Astrocyte (in vitro differentiated cells and primary cell): ENCODE results near the gene TEPSIN. TPM values are rescaled to one million over a fixed set of nuclear protein-coding genes. Genes with fewer than 3 reads are reported as not detected.

Source experiments
- DNase-seq: peaks from one replicate; pipeline ENCODE4 v3.0.0-alpha.2; 2010; ENCODE audit warnings: low read depth
- FAIRE-seq: peaks from 2 replicates; lab custom pipeline; 2011; peaks lifted over from hg19 to GRCh38; lab: Jason Lieb, UNC
- H2AFZ ChIP-seq: 2 replicates; pipeline ENCODE4 v1.6.0; 2012; ENCODE audit warnings: low read depth, low read length, inconsistent platforms
- H3K27ac ChIP-seq: 2 replicates; pipeline ENCODE4 v1.5.1; 2011; ENCODE audit warnings: low read depth, low read length, inconsistent platforms
- H3K27me3 ChIP-seq: 2 replicates; pipeline ENCODE4 v1.6.0; 2011; ENCODE audit warnings: low read length, inconsistent platforms; ENCODE audit not compliant: insufficient read depth
- H3K36me3 ChIP-seq: 2 replicates; pipeline ENCODE4 v1.5.1; 2011; ENCODE audit warnings: low read length, inconsistent platforms; ENCODE audit not compliant: insufficient read depth
- H3K4me1 ChIP-seq: 2 replicates; pipeline ENCODE4 v1.5.1; 2011; ENCODE audit warnings: low read length, inconsistent platforms; ENCODE audit not compliant: insufficient read depth
- H3K4me2 ChIP-seq: 2 replicates; pipeline ENCODE4 v1.6.0; 2012; ENCODE audit warnings: low read length, inconsistent platforms
- H3K4me3 ChIP-seq: 2 replicates; pipeline ENCODE4 v1.5.1; 2011; ENCODE audit warnings: low read depth, mild to moderate bottlenecking, low read length, inconsistent platforms; ENCODE audit not compliant: insufficient read depth
- H3K79me2 ChIP-seq: 2 replicates; pipeline ENCODE4 v1.6.0; 2012; ENCODE audit warnings: mild to moderate bottlenecking, low read length, inconsistent platforms; ENCODE audit not compliant: insufficient read depth
- H3K9ac ChIP-seq: 2 replicates; pipeline ENCODE4 v1.6.0; 2012; ENCODE audit warnings: mild to moderate bottlenecking, low read length, inconsistent platforms
- H3K9me3 ChIP-seq: 2 replicates; pipeline ENCODE4 v1.5.1; 2012; ENCODE audit warnings: low read depth, mild to moderate bottlenecking, low read length, inconsistent platforms; ENCODE audit not compliant: insufficient read depth
- H4K20me1 ChIP-seq: 2 replicates; pipeline ENCODE4 v1.6.0; 2012; ENCODE audit warnings: low read length, inconsistent platforms; ENCODE audit not compliant: insufficient read depth
- H3K27ac Mint-ChIP-seq: one replicate; pipeline ENCODE4 v1.8.0; 2021; ENCODE audit warnings: mild to moderate bottlenecking, mixed read lengths; ENCODE audit not compliant: unreplicated experiment
- H3K27me3 Mint-ChIP-seq: one replicate; pipeline ENCODE4 v1.8.0; 2021; ENCODE audit warnings: low read depth, mixed read lengths; ENCODE audit not compliant: unreplicated experiment
- H3K36me3 Mint-ChIP-seq: one replicate; pipeline ENCODE4 v1.8.0; 2021; ENCODE audit warnings: low read depth, mixed read lengths; ENCODE audit not compliant: unreplicated experiment
- H3K4me1 Mint-ChIP-seq: one replicate; pipeline ENCODE4 v1.8.0; 2021; ENCODE audit warnings: low read depth, mixed read lengths; ENCODE audit not compliant: unreplicated experiment
- H3K4me3 Mint-ChIP-seq: one replicate; pipeline ENCODE4 v1.8.0; 2021; ENCODE audit warnings: mild to moderate bottlenecking, moderate library complexity, mixed read lengths; ENCODE audit not compliant: unreplicated experiment
- H3K9me3 Mint-ChIP-seq: one replicate; pipeline ENCODE4 v1.8.0; 2021; ENCODE audit warnings: mild to moderate bottlenecking, mixed read lengths; ENCODE audit not compliant: unreplicated experiment
- EZH2 ChIP-seq: IDR thresholded peaks from 2 replicates; pipeline ENCODE4 v1.6.1; 2012; ENCODE audit warnings: mild to moderate bottlenecking, low read length, inconsistent platforms; ENCODE audit not compliant: insufficient read depth
- total RNA-seq: library from RNA; stranded (reverse); gene quantifications from 2 replicates; pipeline ENCODE4 v1.2.1, GENCODE V29; 2021
- TF ChIP-seq, protein P1 (sequence below): IDR thresholded peaks from 2 replicates; pipeline ENCODE4 v1.5.1; 2011; ENCODE audit warnings: low read depth, mild to moderate bottlenecking, inconsistent platforms, low read length, moderate library complexity; ENCODE audit not compliant: insufficient read depth

TEPSIN gene
- total RNA-seq, 1 donor from 2014 or later: 26.4 TPM

- DNase-seq: no peak
- Histone ChIP-seq H4K20me1 (no peaks in the 10 kb centered on the region), H2AFZ (no peak overlapping the region), H3K4me1 (no peaks in the 10 kb centered on the region), H3K36me3 (no peaks in the 10 kb centered on the region), H3K4me2 (no peak overlapping the region), H3K9ac (no peak overlapping the region), H3K27ac (no peak overlapping the region), H3K27me3 (no peaks in the 10 kb centered on the region), H3K9me3 (no peaks in the 10 kb centered on the region), H3K79me2 (no peaks in the 10 kb centered on the region), H3K4me3 (no peak overlapping the region)
- Mint-ChIP-seq H3K27ac (no peak overlapping the region), H3K27me3 (peaks cover 7% of the 10 kb centered on the region), H3K4me1 (no peaks in the 10 kb centered on the region), H3K9me3 (peaks cover 3% of the 10 kb centered on the region), H3K36me3 (no peaks in the 10 kb centered on the region), H3K4me3 (no peak overlapping the region)
- no peak for TF ChIP-seq EZH2
- TF ChIP-seq, protein P1, sequence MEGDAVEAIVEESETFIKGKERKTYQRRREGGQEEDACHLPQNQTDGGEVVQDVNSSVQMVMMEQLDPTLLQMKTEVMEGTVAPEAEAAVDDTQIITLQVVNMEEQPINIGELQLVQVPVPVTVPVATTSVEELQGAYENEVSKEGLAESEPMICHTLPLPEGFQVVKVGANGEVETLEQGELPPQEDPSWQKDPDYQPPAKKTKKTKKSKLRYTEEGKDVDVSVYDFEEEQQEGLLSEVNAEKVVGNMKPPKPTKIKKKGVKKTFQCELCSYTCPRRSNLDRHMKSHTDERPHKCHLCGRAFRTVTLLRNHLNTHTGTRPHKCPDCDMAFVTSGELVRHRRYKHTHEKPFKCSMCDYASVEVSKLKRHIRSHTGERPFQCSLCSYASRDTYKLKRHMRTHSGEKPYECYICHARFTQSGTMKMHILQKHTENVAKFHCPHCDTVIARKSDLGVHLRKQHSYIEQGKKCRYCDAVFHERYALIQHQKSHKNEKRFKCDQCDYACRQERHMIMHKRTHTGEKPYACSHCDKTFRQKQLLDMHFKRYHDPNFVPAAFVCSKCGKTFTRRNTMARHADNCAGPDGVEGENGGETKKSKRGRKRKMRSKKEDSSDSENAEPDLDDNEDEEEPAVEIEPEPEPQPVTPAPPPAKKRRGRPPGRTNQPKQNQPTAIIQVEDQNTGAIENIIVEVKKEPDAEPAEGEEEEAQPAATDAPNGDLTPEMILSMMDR: no peak
- no peak for FAIRE-seq
These were observed 59.0 kb downstream of the TEPSIN start for GRCh38 chr17:81179861-81180260.

DNA sequence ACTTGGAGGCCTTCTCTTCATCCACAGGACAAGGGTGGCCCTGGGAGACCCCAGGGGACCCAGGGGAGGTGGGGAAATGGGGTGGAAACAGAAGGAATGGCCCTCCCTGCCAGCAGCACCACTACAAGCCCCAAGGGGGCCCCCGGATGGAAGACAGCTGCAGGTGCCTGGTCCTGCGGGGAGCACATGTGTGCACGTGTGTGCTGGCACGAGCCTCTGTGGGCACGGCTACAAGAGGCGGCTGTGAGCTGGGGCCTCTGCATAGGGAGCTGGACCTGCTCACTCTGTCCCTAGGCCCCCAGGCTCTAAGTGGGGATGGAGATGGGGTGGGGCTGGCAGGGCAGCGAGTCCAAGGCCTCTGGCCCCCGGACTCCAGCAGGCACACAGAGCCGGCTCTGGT lies 59.6 kb downstream of the TEPSIN start:
- FAIRE-seq: no peak
- no peak for DNase-seq
- Histone ChIP-seq H4K20me1 (no peaks in the 10 kb centered on the region), H3K9me3 (no peaks in the 10 kb centered on the region), H2AFZ (no peak overlapping the region), H3K4me1 (no peaks in the 10 kb centered on the region), H3K79me2 (no peaks in the 10 kb centered on the region), H3K27me3 (no peaks in the 10 kb centered on the region), H3K36me3 (no peaks in the 10 kb centered on the region), H3K4me3 (no peak overlapping the region), H3K4me2 (no peak overlapping the region), H3K27ac (no peak overlapping the region), H3K9ac (no peak overlapping the region)
- no peaks in the 10 kb centered on the region for H3K36me3 Mint-ChIP-seq
- no peak for TF ChIP-seq EZH2
- TF ChIP-seq, protein P1: no peak
- no peaks in the 10 kb centered on the region for H3K4me1 Mint-ChIP-seq
- peaks cover 4% of the 10 kb centered on the region for H3K27me3 Mint-ChIP-seq
- H3K27ac Mint-ChIP-seq: no peak overlapping the region
- no peak overlapping the region for H3K4me3 Mint-ChIP-seq
- peaks cover 3% of the 10 kb centered on the region for H3K9me3 Mint-ChIP-seq

Other genes with a start within 250 kb of the TEPSIN start
- gene CHMP6, start 247.2 kb downstream of the TEPSIN start, total RNA-seq: 16.8 and 19.0 TPM in 2 replicates
- 43.3 and 51.4 TPM in 2 replicates for gene BAIAP2, start 203.9 kb downstream of the TEPSIN start, total RNA-seq
- not detected in 2 replicates for gene PVALEF, start 73.5 kb downstream of the TEPSIN start, total RNA-seq
- 0.41 and 0.54 TPM in 2 replicates for gene AATK, start 72.8 kb downstream of the TEPSIN start, total RNA-seq
- 5.8 and 5.9 TPM in 2 replicates for gene CEP131, start 16.1 kb downstream of the TEPSIN start, total RNA-seq
- 52.6 and 67.2 TPM in 2 replicates for gene NDUFAF8, start 263 bp upstream of the TEPSIN start, total RNA-seq
- 71.4 and 80.3 TPM in 2 replicates for gene SLC38A10, start 56.3 kb upstream of the TEPSIN start, total RNA-seq
- 18.5 TPM in 2 replicates for gene BAHCC1, start 156.4 kb upstream of the TEPSIN start, total RNA-seq